ES-I3 (cell line): Measurements from ENCODE around the gene TCF3.
"Not testable (repeated sequence)": the region's sequence is repeated elsewhere in the genome, so short reads cannot be mapped to it uniquely, and the experiment has no call there.

Source experiments
- H3K36me3 ChIP-seq: 2 replicates; pipeline ENCODE4 v1.6.1; 2013; ENCODE audit warnings: mild to moderate bottlenecking, low read length, control low read depth, moderate library complexity; ENCODE audit not compliant: insufficient read depth
- H3K4me1 ChIP-seq: 2 replicates; pipeline ENCODE4 v1.6.1; 2013; ENCODE audit warnings: mild to moderate bottlenecking, control low read depth, low read length; ENCODE audit not compliant: insufficient read depth
- H3K9ac ChIP-seq: 2 replicates; pipeline ENCODE4 v1.6.1; 2013; ENCODE audit warnings: low read depth, mild to moderate bottlenecking, low read length, moderate library complexity
- H3K9me3 ChIP-seq: 2 replicates; pipeline ENCODE4 v1.6.1; 2013; ENCODE audit warnings: mild to moderate bottlenecking, low read length, moderate library complexity; ENCODE audit not compliant: control insufficient read depth, insufficient read depth

Gene TCF3

GRCh38 chr19:1652471-1653299, at the start of gene TCF3:
TSS of gene TCF3 (minus strand) at chr19:1652615. CDS start at chr19:1650248, 2,367 bp downstream.
- peak within 1 kb of the TSS; percentile 94 for H3K9ac ChIP-seq
- H3K36me3 ChIP-seq = peaks cover 6% of the 10 kb centered on the region
- H3K9me3 ChIP-seq = no peaks in the 10 kb centered on the region
- H3K4me1 ChIP-seq = no peaks in the 10 kb centered on the region

- no peak overlapping the region for H3K9ac ChIP-seq
- no peaks in the 10 kb centered on the region for H3K9me3 ChIP-seq
- no peaks in the 10 kb centered on the region for H3K4me1 ChIP-seq
- H3K36me3 ChIP-seq = no peaks in the 10 kb centered on the region
These were observed 48.6 kb upstream of the TCF3 start for GRCh38 chr19:1700733-1701663.

GRCh38 chr19:1699998-1700732, 47.8 kb upstream of the TCF3 start:
- no peaks in the 10 kb centered on the region for H3K9me3 ChIP-seq
- no peaks in the 10 kb centered on the region for H3K4me1 ChIP-seq
- no peaks in the 10 kb centered on the region for H3K36me3 ChIP-seq
- H3K9ac ChIP-seq = no peak overlapping the region

- Histone ChIP-seq H3K4me1 (no peaks in the 10 kb centered on the region), H3K9me3 (no peaks in the 10 kb centered on the region), H3K9ac (no peak overlapping the region), H3K36me3 (no peaks in the 10 kb centered on the region)
These were observed 47.0 kb upstream of the TCF3 start for GRCh38 chr19:1699386-1699785.

- Histone ChIP-seq H3K9me3 (no peaks in the 10 kb centered on the region), H3K36me3 (no peaks in the 10 kb centered on the region), H3K4me1 (no peaks in the 10 kb centered on the region), H3K9ac (no peak overlapping the region)
These were observed 46.2 kb upstream of the TCF3 start for GRCh38 chr19:1698636-1699035.

GRCh38 chr19:1695481-1695880, 43.1 kb upstream of the TCF3 start:
- H3K4me1 ChIP-seq, H3K36me3 ChIP-seq, H3K9me3 ChIP-seq, H3K9ac ChIP-seq: not testable (repeated sequence)

- no peaks in the 10 kb centered on the region for H3K9me3 ChIP-seq
- H3K4me1 ChIP-seq = peaks cover 3% of the 10 kb centered on the region; the same call in 1 of the 2 replicates
- peak overlapping the region; percentile 21; the same call in 1 of the 2 replicates for H3K9ac ChIP-seq
- H3K36me3 ChIP-seq = no peaks in the 10 kb centered on the region
These were observed 39.3 kb upstream of the TCF3 start for GRCh38 chr19:1691589-1692290.

- H3K36me3 ChIP-seq = no peaks in the 10 kb centered on the region
- H3K4me1 ChIP-seq = peaks cover 3% of the 10 kb centered on the region; the same call in 1 of the 2 replicates
- no peaks in the 10 kb centered on the region for H3K9me3 ChIP-seq
- H3K9ac ChIP-seq = peak overlapping the region; percentile 21; the same call in 1 of the 2 replicates
These were observed 38.4 kb upstream of the TCF3 start for GRCh38 chr19:1690699-1691307.

- H3K36me3 ChIP-seq, H3K9me3 ChIP-seq: not testable (repeated sequence)
These were observed 33.4 kb upstream of the TCF3 start for GRCh38 chr19:1685785-1686184.

GRCh38 chr19:1685046-1685445, 32.6 kb upstream of the TCF3 start:
- Histone ChIP-seq H3K9ac (no peak overlapping the region), H3K9me3 (no peaks in the 10 kb centered on the region), H3K36me3 (no peaks in the 10 kb centered on the region), H3K4me1 (peaks cover 3% of the 10 kb centered on the region; the same call in 1 of the 2 replicates)

More at GRCh38 chr19:1685785-1686184, 33.4 kb upstream of the TCF3 start:
- H3K9ac ChIP-seq, H3K4me1 ChIP-seq: not testable (repeated sequence)

GRCh38 chr19:1684573-1684912, 32.1 kb upstream of the TCF3 start:
- no peaks in the 10 kb centered on the region for H3K9me3 ChIP-seq
- no peaks in the 10 kb centered on the region for H3K36me3 ChIP-seq
- no peak overlapping the region for H3K9ac ChIP-seq
- H3K4me1 ChIP-seq = peaks cover 3% of the 10 kb centered on the region; the same call in 1 of the 2 replicates

GRCh38 chr19:1683869-1684572, 31.6 kb upstream of the TCF3 start:
- Histone ChIP-seq H3K36me3 (no peaks in the 10 kb centered on the region), H3K9me3 (no peaks in the 10 kb centered on the region), H3K4me1 (peaks cover 3% of the 10 kb centered on the region; the same call in 1 of the 2 replicates), H3K9ac (no peak overlapping the region)

GRCh38 chr19:1680976-1681375, 28.6 kb upstream of the TCF3 start:
- Histone ChIP-seq H3K9me3 (no peaks in the 10 kb centered on the region), H3K4me1 (no peaks in the 10 kb centered on the region), H3K9ac (no peak overlapping the region), H3K36me3 (no peaks in the 10 kb centered on the region)
